SK-N-SH (cell line): ENCODE measurements around the gene TMEM63C. TPM values are rescaled to one million over a fixed set of nuclear protein-coding genes. Genes with fewer than 3 reads are reported as not detected.
A peak's percentile ranks its signal among the peaks of the same experiment; 100 is the strongest.

Experiments used
- CTCF ChIA-PET: fragments of 300-600, 350-600 bp; formaldehyde crosslinking; extraction: SDS; loops from one replicate; lab custom pipeline; 2021; lab: Yijun Ruan, JAX
- POLR2A ChIA-PET: fragments of 350-600 bp; sonication (Branson Sonifier 250); formaldehyde crosslinking; extraction: SDS; loops from one replicate; lab custom pipeline; 2020; ENCODE audit warnings: antibody characterized with exemption, inconsistent platforms; lab: Yijun Ruan, JAX
- DNase-seq: peaks from one replicate; pipeline ENCODE4 v3.0.0; 2012
- H2AFZ ChIP-seq: fragments of 200-600 bp; sonication (generic); 2 replicates; pipeline ENCODE4 v1.8.1; 2016; ENCODE audit warnings: antibody characterized with exemption, mild to moderate bottlenecking, low read depth
- H3F3A ChIP-seq: fragments of 200-600 bp; sonication (generic); replicated peaks from 2 replicates; pipeline ENCODE3; 2016; ENCODE audit warnings: antibody characterized with exemption, mild to moderate bottlenecking; ENCODE audit not compliant: insufficient read depth
- H3K27ac ChIP-seq, 2 experiments: fragments of 200-500 bp in 1 of 2; fragments of 200-600 bp in 1 of 2; sonication (Bioruptor generic) in 1 of 2; sonication (generic), shearing (Covaris generic) in 1 of 2; 2 replicates each; pipeline versions ENCODE4 v1.5.1 to v1.6.1; 2014 to 2016; ENCODE audit warnings: low read depth in 2 of 2, inconsistent platforms in 1 of 2, low read length in 1 of 2, mild to moderate bottlenecking in 1 of 2, mixed read lengths in 1 of 2
- H3K27me3 ChIP-seq: fragments of 200-600 bp; sonication (generic), shearing (Covaris generic); 2 replicates; pipeline ENCODE4 v1.6.1; 2016; ENCODE audit warnings: mixed run types; ENCODE audit not compliant: insufficient read depth
- H3K36me3 ChIP-seq, 2 experiments: fragments of 200-500 bp in 1 of 2; fragments of 200-600 bp in 1 of 2; sonication (Bioruptor generic) in 1 of 2; sonication (generic) in 1 of 2; replicated peaks in 1 of 2; 2 replicates each; pipeline versions ENCODE3 to v1.5.1; 2014 to 2016; ENCODE audit warnings: low read length in 1 of 2, mild to moderate bottlenecking in 1 of 2; ENCODE audit not compliant: insufficient read depth in 2 of 2, control insufficient read depth in 1 of 2
- H3K4me1 ChIP-seq, 2 experiments: fragments of 200-500 bp in 1 of 2; fragments of 200-600 bp in 1 of 2; sonication (Bioruptor generic) in 1 of 2; sonication (generic), shearing (Covaris generic) in 1 of 2; 2 replicates each; pipeline versions ENCODE4 v1.5.1 to v1.6.1; 2014 to 2016; ENCODE audit warnings: low read depth in 1 of 2, low read length in 1 of 2, mixed run types in 1 of 2; ENCODE audit not compliant: insufficient read depth in 2 of 2, control insufficient read depth in 1 of 2
- H3K4me2 ChIP-seq: fragments of 200-600 bp; sonication (generic), shearing (Covaris generic); 2 replicates; pipeline ENCODE4 v1.6.1; 2017; ENCODE audit warnings: mixed run types
- H3K4me3 ChIP-seq, 2 experiments: fragments of 200-500 bp in 1 of 2; fragments of 200-600 bp in 1 of 2; sonication (Bioruptor generic) in 1 of 2; sonication (generic), shearing (Covaris generic) in 1 of 2; 2 replicates each; pipeline versions ENCODE4 v1.5.1 to v1.8.1; 2014 to 2016; ENCODE audit warnings: low read depth in 2 of 2, inconsistent platforms in 1 of 2, low read length in 1 of 2, mild to moderate bottlenecking in 1 of 2, mixed read lengths in 1 of 2, moderate library complexity in 1 of 2
- H3K79me2 ChIP-seq: fragments of 200-600 bp; sonication (generic); 2 replicates; pipeline ENCODE4 v1.8.1; 2017; ENCODE audit warnings: mild to moderate bottlenecking; ENCODE audit not compliant: insufficient read depth
- H3K9ac ChIP-seq: fragments of 200-600 bp; sonication (generic); 2 replicates; pipeline ENCODE4 v1.6.1; 2017; ENCODE audit warnings: mixed run types
- H3K9me2 ChIP-seq: fragments of 200-600 bp; sonication (generic); 2 replicates; pipeline ENCODE4 v1.6.1; 2017; ENCODE audit warnings: mixed run types
- H3K9me3 ChIP-seq: fragments of 200-600 bp; sonication (generic); 2 replicates; pipeline ENCODE4 v1.6.1; 2017; ENCODE audit warnings: mixed run types, mild to moderate bottlenecking, moderate library complexity
- H4K20me1 ChIP-seq: fragments of 200-600 bp; sonication (generic); 2 replicates; pipeline ENCODE4 v1.6.1; 2017; ENCODE audit warnings: mild to moderate bottlenecking, mixed run types; ENCODE audit not compliant: insufficient read depth
- ELF1 ChIP-seq: IDR thresholded peaks from 2 replicates; pipeline ENCODE4 v1.4.0; 2012
- FOXM1 ChIP-seq: IDR thresholded peaks from 2 replicates; pipeline ENCODE4 v1.4.0; 2012; ENCODE audit warnings: low read depth, mild to moderate bottlenecking
- GABPA ChIP-seq: IDR thresholded peaks from 2 replicates; pipeline ENCODE4 v1.4.0; 2012; ENCODE audit warnings: low read depth, mild to moderate bottlenecking
- IRF3 ChIP-seq: fragments of 150-350 bp; IDR thresholded peaks from 2 replicates; pipeline ENCODE4 v1.6.1; 2016; ENCODE audit warnings: mild to moderate bottlenecking, low read depth, low read length
- JUND ChIP-seq: IDR thresholded peaks from 2 replicates; pipeline ENCODE4 v1.4.0; 2012
- NFIC ChIP-seq: IDR thresholded peaks from 2 replicates; pipeline ENCODE4 v1.4.0; 2012; ENCODE audit warnings: borderline replicate concordance
- POLR2AphosphoS5 ChIP-seq: IDR thresholded peaks from 2 replicates; pipeline ENCODE4 v1.6.1; 2012; ENCODE audit warnings: low read depth, low read length
- RAD21 ChIP-seq: IDR thresholded peaks from 2 replicates; pipeline ENCODE4 v1.6.1; 2012; ENCODE audit warnings: mild to moderate bottlenecking, low read length
- RFX5 ChIP-seq: IDR thresholded peaks from 2 replicates; pipeline ENCODE4 v1.6.1; 2012; ENCODE audit warnings: mild to moderate bottlenecking, improper control_type of control experiment, low read length
- RXRA ChIP-seq: IDR thresholded peaks from 2 replicates; pipeline ENCODE4 v1.4.0; 2012; ENCODE audit warnings: low read depth, mild to moderate bottlenecking, borderline replicate concordance
- TCF12 ChIP-seq: IDR thresholded peaks from 2 replicates; pipeline ENCODE4 v1.4.0; 2012
- TEAD4 ChIP-seq: IDR thresholded peaks from 2 replicates; pipeline ENCODE4 v1.4.0; 2012; ENCODE audit warnings: mild to moderate bottlenecking, borderline replicate concordance; ENCODE audit not compliant: insufficient read depth
- WGBS: methylation state at CpG from one replicate; pipeline ENCODE4 v1.1.6; 2017; ENCODE audit warnings: low lambda C conversion rate; 5-methylcytosine and 5-hydroxymethylcytosine counted together
- polyA plus RNA-seq, 3 experiments: library from polyadenylated mRNA; depleted of rRNA; stranded (reverse); fragments of >200 nt; gene quantifications; 2 replicates each; pipeline ENCODE4 v1.2.3, GENCODE V29; 2012
- TF ChIP-seq, protein P1 (sequence below): fragments of 200-600 bp; sonication (generic); IDR thresholded peaks from 2 replicates; pipeline ENCODE4 v1.6.1; 2017; ENCODE audit warnings: antibody characterized with exemption, mild to moderate bottlenecking, moderate library complexity

The TMEM63C gene
- polyA plus RNA-seq, 1 of the 3 experiments (the other 2 are of a cell fraction), result 0.25 TPM

DNA sequence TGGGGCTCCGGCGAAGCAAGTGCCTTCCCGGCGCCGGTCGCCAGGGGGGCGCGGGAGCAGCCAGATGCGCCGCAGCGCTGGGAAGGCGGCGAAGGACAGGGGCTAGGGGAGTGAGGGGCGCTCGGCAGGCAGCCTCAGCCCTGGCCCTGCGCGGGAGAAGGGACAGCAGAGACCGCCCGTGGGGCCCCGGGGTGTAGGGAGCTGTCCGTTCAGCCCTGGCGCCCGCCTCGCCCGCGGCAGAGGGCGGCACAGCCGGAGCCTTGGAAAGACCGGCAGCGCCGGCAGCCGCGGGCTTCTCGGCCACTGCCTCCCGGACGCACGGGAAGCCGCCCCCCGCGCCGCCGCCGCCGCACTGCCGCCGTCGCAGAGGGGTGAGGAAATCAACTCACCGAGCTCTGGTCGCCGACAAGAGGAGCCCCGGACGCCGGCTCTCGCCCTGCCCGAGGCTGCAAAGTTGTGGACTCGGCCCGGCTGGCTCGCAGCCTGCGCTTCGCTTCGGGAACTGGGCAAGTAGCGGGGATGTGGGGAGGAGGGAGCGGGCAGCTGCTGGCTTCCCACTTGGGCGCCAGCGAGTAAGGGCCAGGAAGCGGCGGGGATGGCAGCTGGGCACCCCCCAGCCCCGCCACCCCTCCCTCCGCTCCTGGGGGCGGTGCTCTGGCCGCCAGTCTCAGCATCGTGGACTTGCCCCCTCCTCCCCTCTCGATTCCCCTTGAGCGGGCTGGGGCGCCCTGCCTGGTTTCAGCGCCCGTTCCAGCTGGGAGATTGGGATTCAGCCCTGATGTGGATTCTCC, 40.2 kb upstream of the TMEM63C start, which contains the start of gene ZDHHC22 (continued):
- TF ChIP-seq, protein P1, sequence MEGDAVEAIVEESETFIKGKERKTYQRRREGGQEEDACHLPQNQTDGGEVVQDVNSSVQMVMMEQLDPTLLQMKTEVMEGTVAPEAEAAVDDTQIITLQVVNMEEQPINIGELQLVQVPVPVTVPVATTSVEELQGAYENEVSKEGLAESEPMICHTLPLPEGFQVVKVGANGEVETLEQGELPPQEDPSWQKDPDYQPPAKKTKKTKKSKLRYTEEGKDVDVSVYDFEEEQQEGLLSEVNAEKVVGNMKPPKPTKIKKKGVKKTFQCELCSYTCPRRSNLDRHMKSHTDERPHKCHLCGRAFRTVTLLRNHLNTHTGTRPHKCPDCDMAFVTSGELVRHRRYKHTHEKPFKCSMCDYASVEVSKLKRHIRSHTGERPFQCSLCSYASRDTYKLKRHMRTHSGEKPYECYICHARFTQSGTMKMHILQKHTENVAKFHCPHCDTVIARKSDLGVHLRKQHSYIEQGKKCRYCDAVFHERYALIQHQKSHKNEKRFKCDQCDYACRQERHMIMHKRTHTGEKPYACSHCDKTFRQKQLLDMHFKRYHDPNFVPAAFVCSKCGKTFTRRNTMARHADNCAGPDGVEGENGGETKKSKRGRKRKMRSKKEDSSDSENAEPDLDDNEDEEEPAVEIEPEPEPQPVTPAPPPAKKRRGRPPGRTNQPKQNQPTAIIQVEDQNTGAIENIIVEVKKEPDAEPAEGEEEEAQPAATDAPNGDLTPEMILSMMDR, result peak; percentile 37; the same call in 1 of the 2 replicates
- TF ChIP-seq ELF1 (no peak), RFX5 (no peak), RXRA (no peak)

GRCh38 chr14:77142005-77142800, 39.4 kb upstream of the TMEM63C start:
- WGBS, result 57% methylated on average over 9 of the region's 9 CpGs
- CTCF ChIA-PET, result interaction anchor here (0.6 to 11.6 kb wide), 23 partner anchors 8 to 1364 kb away, joined by 3 to 129 read pairs (median 3); no protein-coding TSS in a partner anchor
- no peaks in the 10 kb centered on the region for H3K36me3 ChIP-seq
- no peaks in the 10 kb centered on the region for H3F3A ChIP-seq
- no peak overlapping the region for H2AFZ ChIP-seq
- peak overlapping the region; percentile 50 to 62; a peak in 3 of 4 replicates for H3K4me3 ChIP-seq
- no peak overlapping the region for H3K9ac ChIP-seq
- TF ChIP-seq JUND (no peak), FOXM1 (no peak), GABPA (no peak), RAD21 (no peak), IRF3 (no peak), TCF12 (no peak), POLR2AphosphoS5 (no peak), TEAD4 (no peak), NFIC (no peak)
- TF ChIP-seq, protein P1, result no peak
- H3K27me3 ChIP-seq, result peaks cover 47% of the 10 kb centered on the region
- H3K79me2 ChIP-seq, result no peaks in the 10 kb centered on the region
- H3K9me2 ChIP-seq, result no peaks in the 10 kb centered on the region
- no peak for DNase-seq
- POLR2A ChIA-PET, result interaction anchor here (1.6 kb wide), 1 partner anchor 39 kb away, joined by 5 read pairs; the partner anchor contains the start of gene TMEM63C
- no peaks in the 10 kb centered on the region for H4K20me1 ChIP-seq
- no peaks in the 10 kb centered on the region for H3K9me3 ChIP-seq
- peaks cover 0 to 29% of the 10 kb centered on the region in 2 experiments; a peak in 3 of 4 replicates for H3K4me1 ChIP-seq
- peak overlapping the region; percentile 95 for H3K4me2 ChIP-seq
- H3K27ac ChIP-seq, result peak overlapping the region in 1 of 2 experiments; percentile 40; a peak in 1 of 4 replicates
